Neural cell (in vitro differentiated cells): ENCODE data around the gene SNAPIN. TPM values are rescaled to one million over a fixed set of nuclear protein-coding genes. Genes with fewer than 3 reads are reported as not detected.

Source experiments
- H2AFZ ChIP-seq: fragments of 200-600, 300-800 bp; sonication (generic), shearing (Covaris generic); 2 replicates; pipeline ENCODE4 v1.6.0; 2014; ENCODE audit warnings: low read depth, mild to moderate bottlenecking, antibody characterized with exemption, low read length, moderate library complexity
- H3F3A ChIP-seq: fragments of 200-600 bp; shearing (Covaris generic); 2 replicates; pipeline ENCODE4 v1.6.1; 2016; ENCODE audit warnings: mild to moderate bottlenecking, moderate library complexity, mixed read lengths, antibody characterized with exemption, low read length; ENCODE audit not compliant: insufficient read depth, poor library complexity, severe bottlenecking
- H3K27ac ChIP-seq: fragments of 200-600, 300-800 bp; sonication (generic), shearing (Covaris generic); 2 replicates; pipeline ENCODE4 v1.5.1; 2014; ENCODE audit warnings: mild to moderate bottlenecking, low read length, moderate library complexity
- H3K27me3 ChIP-seq: fragments of 300-800, 200-600 bp; sonication (generic), shearing (Covaris generic); 2 replicates; pipeline ENCODE4 v1.6.0; 2014; ENCODE audit warnings: mild to moderate bottlenecking, low read depth, low read length, moderate library complexity; ENCODE audit not compliant: insufficient read depth
- H3K36me3 ChIP-seq: fragments of 300-800, 200-600 bp; sonication (generic), shearing (Covaris generic); 2 replicates; pipeline ENCODE4 v1.5.1; 2014; ENCODE audit warnings: mild to moderate bottlenecking, antibody characterized with exemption, low read length, moderate library complexity; ENCODE audit not compliant: insufficient read depth
- H3K4me2 ChIP-seq: fragments of 300-800, 200-600 bp; sonication (generic), shearing (Covaris generic); 2 replicates; pipeline ENCODE4 v1.6.0; 2014; ENCODE audit warnings: mild to moderate bottlenecking, low read length
- H3K4me3 ChIP-seq: fragments of 300-800, 200-600 bp; sonication (generic), shearing (Covaris generic); 2 replicates; pipeline ENCODE4 v1.5.1; 2014; ENCODE audit warnings: mild to moderate bottlenecking, low read length, moderate library complexity
- H3K79me2 ChIP-seq: fragments of 200-600 bp; shearing (Covaris generic); replicated peaks from 2 replicates; pipeline ENCODE4 v1.6.0; 2014; ENCODE audit warnings: mild to moderate bottlenecking, low read length, moderate library complexity; ENCODE audit not compliant: insufficient read depth
- H3K9ac ChIP-seq: fragments of 300-800, 200-600 bp; sonication (generic), shearing (Covaris generic); 2 replicates; pipeline ENCODE4 v1.6.1; 2016; ENCODE audit warnings: mild to moderate bottlenecking, low read length, mixed read lengths
- H3K9me2 ChIP-seq: fragments of 200-600 bp; shearing (Covaris generic); 2 replicates; pipeline ENCODE4 v1.6.1; 2016; ENCODE audit warnings: mild to moderate bottlenecking, low read length, mixed read lengths; ENCODE audit not compliant: insufficient read depth
- H3K9me3 ChIP-seq: fragments of 200-600, 300-800 bp; sonication (generic), shearing (Covaris generic); 2 replicates; pipeline ENCODE4 v1.6.1; 2016; ENCODE audit warnings: mild to moderate bottlenecking, mixed run types, low read length, moderate library complexity, mixed read lengths
- H4K20me1 ChIP-seq: fragments of 200-600 bp; shearing (Covaris generic); 2 replicates; pipeline ENCODE4 v1.6.1; 2016; ENCODE audit warnings: mild to moderate bottlenecking, mixed run types; ENCODE audit not compliant: insufficient read depth
- CTCF ChIP-seq: fragments of 450-650 bp; IDR thresholded peaks from 2 replicates; pipeline ENCODE4 v1.5.1; 2014; ENCODE audit warnings: antibody characterized with exemption, mild to moderate bottlenecking, moderate library complexity; ENCODE audit not compliant: poor library complexity, severe bottlenecking
- EP300 ChIP-seq: fragments of 450-650 bp; conservative IDR thresholded peaks from 2 replicates; pipeline ENCODE4 v1.6.1; 2014; ENCODE audit warnings: antibody characterized with exemption, mild to moderate bottlenecking, moderate library complexity; ENCODE audit not compliant: poor library complexity, severe bottlenecking
- EZH2 ChIP-seq: fragments of 200-600, 300-800 bp; shearing (Covaris generic), sonication (generic); IDR thresholded peaks from 2 replicates; pipeline ENCODE4 v1.6.1; 2014; ENCODE audit warnings: antibody characterized with exemption, low read length, borderline replicate concordance, mild to moderate bottlenecking; ENCODE audit not compliant: insufficient read depth, poor library complexity, severe bottlenecking
- MXI1 ChIP-seq: fragments of 450-650 bp; conservative IDR thresholded peaks from 2 replicates; pipeline ENCODE4 v1.6.1; 2014; ENCODE audit warnings: antibody characterized with exemption, mild to moderate bottlenecking; ENCODE audit not compliant: poor library complexity, severe bottlenecking
- POLR2AphosphoS5 ChIP-seq: IDR thresholded peaks from 2 replicates; pipeline ENCODE4 v1.6.1; 2012
- RAD21 ChIP-seq: fragments of 450-650 bp; conservative IDR thresholded peaks from 2 replicates; pipeline ENCODE4 v1.6.1; 2014; ENCODE audit warnings: antibody characterized with exemption, mild to moderate bottlenecking, moderate library complexity
- SMC3 ChIP-seq: fragments of 450-650 bp; conservative IDR thresholded peaks from 2 replicates; pipeline ENCODE4 v1.6.1; 2014; ENCODE audit warnings: antibody characterized with exemption, mild to moderate bottlenecking, moderate library complexity; ENCODE audit not compliant: poor library complexity
- TAF1 ChIP-seq: IDR thresholded peaks from 2 replicates; pipeline ENCODE4 v1.6.1; 2012; ENCODE audit warnings: low read depth
- polyA plus RNA-seq: library from polyadenylated mRNA; depleted of rRNA; stranded (reverse); fragments of >200 nt; gene quantifications from 2 replicates; pipeline ENCODE4 v1.2.3, GENCODE V29; 2014
- TF ChIP-seq, protein P1 (sequence below): IDR thresholded peaks from 2 replicates; pipeline ENCODE4 v1.6.1; 2012; ENCODE audit warnings: borderline replicate concordance

The SNAPIN gene
- polyA plus RNA-seq, 1 donor from 2014 or later, result 100.0 TPM

- Histone ChIP-seq H4K20me1 (no peaks in the 10 kb centered on the region), H3K9me3 (no peaks in the 10 kb centered on the region), H3K9me2 (no peaks in the 10 kb centered on the region), H3K36me3 (no peaks in the 10 kb centered on the region), H3K4me2 (no peak overlapping the region), H3K27ac (no peak overlapping the region), H3K4me3 (no peak overlapping the region), H3K9ac (no peak overlapping the region), H2AFZ (no peak overlapping the region), H3K27me3 (no peaks in the 10 kb centered on the region), H3F3A (no peaks in the 10 kb centered on the region), H3K79me2 (no peaks in the 10 kb centered on the region)
- no peak for TF ChIP-seq EZH2
- no peak for TF ChIP-seq EP300
- TF ChIP-seq TAF1, result no peak
- TF ChIP-seq RAD21, result no peak
- TF ChIP-seq SMC3, result no peak
- TF ChIP-seq POLR2AphosphoS5, result no peak
Measured at GRCh38 chr1:153613406-153613805, 45.1 kb upstream of the SNAPIN start.

- no peak overlapping the region for H3K9ac ChIP-seq
- no peaks in the 10 kb centered on the region for H3K9me3 ChIP-seq
- TF ChIP-seq, protein P1, sequence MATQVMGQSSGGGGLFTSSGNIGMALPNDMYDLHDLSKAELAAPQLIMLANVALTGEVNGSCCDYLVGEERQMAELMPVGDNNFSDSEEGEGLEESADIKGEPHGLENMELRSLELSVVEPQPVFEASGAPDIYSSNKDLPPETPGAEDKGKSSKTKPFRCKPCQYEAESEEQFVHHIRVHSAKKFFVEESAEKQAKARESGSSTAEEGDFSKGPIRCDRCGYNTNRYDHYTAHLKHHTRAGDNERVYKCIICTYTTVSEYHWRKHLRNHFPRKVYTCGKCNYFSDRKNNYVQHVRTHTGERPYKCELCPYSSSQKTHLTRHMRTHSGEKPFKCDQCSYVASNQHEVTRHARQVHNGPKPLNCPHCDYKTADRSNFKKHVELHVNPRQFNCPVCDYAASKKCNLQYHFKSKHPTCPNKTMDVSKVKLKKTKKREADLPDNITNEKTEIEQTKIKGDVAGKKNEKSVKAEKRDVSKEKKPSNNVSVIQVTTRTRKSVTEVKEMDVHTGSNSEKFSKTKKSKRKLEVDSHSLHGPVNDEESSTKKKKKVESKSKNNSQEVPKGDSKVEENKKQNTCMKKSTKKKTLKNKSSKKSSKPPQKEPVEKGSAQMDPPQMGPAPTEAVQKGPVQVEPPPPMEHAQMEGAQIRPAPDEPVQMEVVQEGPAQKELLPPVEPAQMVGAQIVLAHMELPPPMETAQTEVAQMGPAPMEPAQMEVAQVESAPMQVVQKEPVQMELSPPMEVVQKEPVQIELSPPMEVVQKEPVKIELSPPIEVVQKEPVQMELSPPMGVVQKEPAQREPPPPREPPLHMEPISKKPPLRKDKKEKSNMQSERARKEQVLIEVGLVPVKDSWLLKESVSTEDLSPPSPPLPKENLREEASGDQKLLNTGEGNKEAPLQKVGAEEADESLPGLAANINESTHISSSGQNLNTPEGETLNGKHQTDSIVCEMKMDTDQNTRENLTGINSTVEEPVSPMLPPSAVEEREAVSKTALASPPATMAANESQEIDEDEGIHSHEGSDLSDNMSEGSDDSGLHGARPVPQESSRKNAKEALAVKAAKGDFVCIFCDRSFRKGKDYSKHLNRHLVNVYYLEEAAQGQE, result no peak
- TF ChIP-seq POLR2AphosphoS5 (no peak), SMC3 (no peak), TAF1 (no peak)
- no peak overlapping the region for H3K27ac ChIP-seq
- no peak overlapping the region for H3K4me2 ChIP-seq
- H3K27me3 ChIP-seq, result no peaks in the 10 kb centered on the region
- H4K20me1 ChIP-seq, result no peaks in the 10 kb centered on the region
- H3K36me3 ChIP-seq, result no peaks in the 10 kb centered on the region
- H2AFZ ChIP-seq, result no peak overlapping the region
- H3K79me2 ChIP-seq, result no peaks in the 10 kb centered on the region
- H3K4me3 ChIP-seq, result no peak overlapping the region
- H3K9me2 ChIP-seq, result no peaks in the 10 kb centered on the region
- no peaks in the 10 kb centered on the region for H3F3A ChIP-seq
Measured at GRCh38 chr1:153614189-153614900, 44.2 kb upstream of the SNAPIN start.

GRCh38 chr1:153614906-153615305 lies 43.6 kb upstream of the SNAPIN start:
- Histone ChIP-seq H3K79me2 (no peaks in the 10 kb centered on the region), H3K9me3 (no peaks in the 10 kb centered on the region), H3K27me3 (no peaks in the 10 kb centered on the region), H3K4me2 (no peak overlapping the region), H3K9ac (no peak overlapping the region), H3K36me3 (no peaks in the 10 kb centered on the region), H3K9me2 (no peaks in the 10 kb centered on the region), H3F3A (no peaks in the 10 kb centered on the region), H3K4me3 (no peak overlapping the region), H3K27ac (no peak overlapping the region), H2AFZ (no peak overlapping the region), H4K20me1 (no peaks in the 10 kb centered on the region)
- TF ChIP-seq MXI1, result no peak
- TF ChIP-seq POLR2AphosphoS5, result no peak
- TF ChIP-seq EZH2, result no peak
- no peak for TF ChIP-seq RAD21
- no peak for TF ChIP-seq EP300
- TF ChIP-seq TAF1, result no peak
- TF ChIP-seq CTCF, result no peak
- TF ChIP-seq, protein P1, result no peak
